WTC11 (cell line): ENCODE results near the gene FNIP2.

Experiments
- ATF6 ChIP-seq: sonication (generic); formaldehyde crosslinking; IDR thresholded peaks from 2 replicates; pipeline ENCODE4 v1.8.1; 2023; ENCODE audit warnings: mild to moderate bottlenecking, missing genetic modification reagents
- CBFB ChIP-seq: sonication (generic); formaldehyde crosslinking; IDR thresholded peaks from 2 replicates; pipeline ENCODE4 v1.8.1; 2022; ENCODE audit warnings: mild to moderate bottlenecking, low read depth, missing genetic modification reagents
- CTCF ChIP-seq: fragments of 200-600 bp; IDR thresholded peaks from 2 replicates; pipeline ENCODE4 v1.8.0; 2022; ENCODE audit warnings: antibody characterized with exemption
- E2F4 ChIP-seq: sonication (generic); formaldehyde crosslinking; IDR thresholded peaks from 2 replicates; pipeline ENCODE4 v1.8.1; 2022; ENCODE audit warnings: low read depth, mild to moderate bottlenecking, moderate library complexity, missing genetic modification reagents, borderline replicate concordance
- ESRRA ChIP-seq: sonication (generic); formaldehyde crosslinking; IDR thresholded peaks from 2 replicates; pipeline ENCODE4 v1.8.1; 2022; ENCODE audit warnings: mild to moderate bottlenecking, missing genetic modification reagents, borderline replicate concordance
- HMGA2 ChIP-seq: fragments of 250-450 bp; sonication (Bioruptor Pico); IDR thresholded peaks from 2 replicates; pipeline ENCODE4 v1.4.0; 2021; ENCODE audit warnings: mild to moderate bottlenecking, moderate library complexity
- JUN ChIP-seq: sonication (generic); formaldehyde crosslinking; IDR thresholded peaks from 2 replicates; pipeline ENCODE4 v1.8.0; 2023; ENCODE audit warnings: mild to moderate bottlenecking, missing genetic modification reagents
- MAX ChIP-seq: sonication (generic); formaldehyde crosslinking; IDR thresholded peaks from 2 replicates; pipeline ENCODE4 v1.8.0; 2022; ENCODE audit warnings: mild to moderate bottlenecking, missing genetic modification reagents
- NR1H2 ChIP-seq: sonication (generic); formaldehyde crosslinking; IDR thresholded peaks from 2 replicates; pipeline ENCODE4 v1.9.0; 2021; ENCODE audit warnings: mild to moderate bottlenecking, moderate library complexity, missing genetic modification reagents
- NR3C1 ChIP-seq: sonication (generic); formaldehyde crosslinking; conservative IDR thresholded peaks from 2 replicates; pipeline ENCODE4 v1.8.1; 2023; ENCODE audit warnings: low read depth, mild to moderate bottlenecking, missing genetic modification reagents
- PRDM15 ChIP-seq: sonication (generic); formaldehyde crosslinking; IDR thresholded peaks from 2 replicates; pipeline ENCODE4 v1.8.0; 2022; ENCODE audit warnings: missing genetic modification reagents
- SMAD3 ChIP-seq: sonication (generic); formaldehyde crosslinking; IDR thresholded peaks from 2 replicates; pipeline ENCODE4 v1.8.0; 2022; ENCODE audit warnings: missing genetic modification reagents, mild to moderate bottlenecking, borderline replicate concordance
- USF1 ChIP-seq: sonication (generic); formaldehyde crosslinking; IDR thresholded peaks from 2 replicates; pipeline ENCODE4 v1.8.0; 2022; ENCODE audit warnings: mild to moderate bottlenecking, missing genetic modification reagents

GRCh38 chr4:158840131-158840530 is 71.3 kb downstream of the FNIP2 start:
- TF ChIP-seq E2F4 (CRISPR knock-in tag) (no peak), JUN (CRISPR knock-in tag) (no peak), NR1H2 (CRISPR knock-in tag) (no peak), CBFB (no peak), CTCF (no peak), SMAD3 (CRISPR knock-in tag) (no peak), PRDM15 (CRISPR knock-in tag) (no peak), ATF6 (CRISPR knock-in tag) (no peak), ESRRA (CRISPR knock-in tag) (no peak), MAX (no peak), USF1 (CRISPR knock-in tag) (no peak), NR3C1 (CRISPR knock-in tag) (no peak), HMGA2 (CRISPR knock-in tag) (no peak)
